GM19193 (cell line): Measurements from ENCODE around the gene ENTPD6.

Experiments used
- POLR2A ChIP-seq: IDR thresholded peaks from 4 replicates; pipeline ENCODE4 v1.6.1; 2011; ENCODE audit not compliant: insufficient read depth, insufficient read length; ENCODE audit errors: extremely low read depth

ENTPD6 gene

DNA sequence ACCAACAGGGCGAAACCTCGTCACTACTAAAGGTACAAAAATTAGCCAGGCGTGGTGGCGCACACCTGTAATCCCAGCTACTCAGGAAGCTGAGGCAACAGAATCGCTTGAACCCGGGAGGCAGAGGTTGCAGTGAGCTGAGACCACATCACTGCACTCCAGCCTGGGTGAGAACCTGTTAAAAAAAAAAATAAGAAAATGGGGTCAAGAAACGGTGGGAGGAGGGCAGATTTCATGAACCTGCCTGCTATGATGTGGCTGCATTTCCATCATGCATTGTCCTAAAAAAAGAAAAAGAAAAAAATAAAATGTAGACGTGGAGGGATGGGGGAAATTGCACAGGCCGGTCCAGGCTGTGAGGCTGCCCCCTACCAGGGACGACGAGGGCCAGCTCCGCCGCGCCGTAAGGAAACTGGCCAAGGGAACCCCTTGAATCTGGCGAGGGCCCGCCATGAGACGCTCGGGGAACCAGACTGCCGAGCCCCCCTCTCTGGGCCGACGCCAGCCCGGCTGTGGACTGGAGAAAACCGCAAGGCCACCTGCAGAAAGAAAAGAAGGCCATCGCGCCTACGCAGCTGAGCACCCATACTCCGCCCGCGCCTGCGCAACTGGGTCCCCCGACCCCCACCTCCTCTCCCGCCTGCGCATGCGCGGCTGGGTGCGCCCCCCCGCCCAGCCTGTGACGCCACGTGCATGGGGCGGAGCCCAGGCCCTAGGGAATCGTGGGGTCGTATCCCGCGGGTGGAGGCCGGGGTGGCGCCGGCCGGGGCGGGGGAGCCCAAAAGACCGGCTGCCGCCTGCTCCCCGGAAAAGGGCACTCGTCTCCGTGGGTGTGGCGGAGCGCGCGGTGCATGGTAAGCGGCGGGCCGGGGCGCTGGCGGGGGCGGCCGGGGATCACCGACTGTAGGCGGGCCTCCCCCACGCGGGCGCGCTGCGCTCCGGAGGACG, at the start of gene ENTPD6:
ENTPD6 (plus strand) TSS at position 699 of the 948 bp plus-strand sequence. CDS start 10,825 bp downstream, outside the sequence.
- peak; percentile 65 for TF ChIP-seq POLR2A

- TF ChIP-seq POLR2A, result no peak
These were observed 48.5 kb upstream of the ENTPD6 start for GRCh38 chr20:25146976-25147375.

DNA sequence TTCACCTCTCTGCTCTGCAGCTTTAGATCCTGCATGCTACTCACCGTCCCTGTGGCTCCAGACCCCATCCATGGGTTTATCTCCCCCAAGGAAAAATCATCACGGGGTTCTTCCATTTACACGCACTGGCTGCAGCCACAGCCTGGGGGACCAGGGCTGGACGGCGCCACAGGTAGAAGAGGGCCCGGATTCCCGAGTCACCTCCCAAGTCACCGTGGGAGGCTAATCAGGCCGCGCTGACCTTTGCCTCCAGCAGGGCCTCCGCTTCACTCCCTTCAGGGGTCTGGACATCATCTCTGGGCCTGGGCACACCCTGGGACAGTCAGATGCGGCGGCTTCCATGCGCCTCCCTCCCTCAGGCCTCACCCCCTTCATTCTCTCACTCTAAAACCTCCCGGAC, 47.8 kb upstream of the ENTPD6 start:
- no peak for TF ChIP-seq POLR2A

DNA sequence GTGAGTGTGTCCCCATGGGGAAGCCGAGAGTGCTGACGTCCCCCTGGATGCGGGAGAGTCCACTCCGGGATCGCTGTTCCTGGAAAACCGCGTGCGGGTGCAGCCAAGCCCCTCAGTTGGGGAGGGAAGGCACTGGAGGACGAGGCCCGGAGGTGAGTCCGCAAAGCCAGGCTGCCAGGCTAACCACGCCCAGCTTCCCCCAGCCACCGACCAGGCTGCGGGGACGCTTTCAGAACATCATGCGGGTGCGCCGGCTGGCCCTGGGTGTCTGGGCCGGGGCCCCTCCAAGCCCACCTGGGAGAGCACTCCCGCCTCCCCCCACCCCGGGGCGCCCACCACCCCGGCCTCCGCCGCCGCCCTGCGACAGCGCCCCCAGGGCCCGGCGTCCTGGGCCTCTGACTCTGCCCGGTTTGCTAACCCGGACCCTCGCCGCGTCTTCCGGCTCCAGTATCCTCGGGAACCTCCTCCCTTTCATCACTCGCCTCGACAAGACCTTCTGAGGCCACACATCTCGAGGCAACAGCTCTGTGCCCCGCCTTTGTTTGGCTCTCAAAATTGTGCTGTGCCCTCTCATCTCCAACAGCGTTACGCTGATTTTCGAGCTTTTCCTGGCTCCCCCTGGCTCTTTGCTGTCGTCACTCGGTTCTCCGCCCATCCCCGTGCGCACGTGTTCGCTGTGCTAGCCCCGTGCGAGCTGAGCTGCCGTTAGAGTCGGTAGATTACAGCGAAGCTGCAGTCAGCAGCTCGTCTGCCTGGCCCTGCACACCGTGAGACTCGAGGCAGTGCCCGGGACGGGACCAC, 47.1 kb upstream of the ENTPD6 start:
- TF ChIP-seq POLR2A, result no peak

DNA sequence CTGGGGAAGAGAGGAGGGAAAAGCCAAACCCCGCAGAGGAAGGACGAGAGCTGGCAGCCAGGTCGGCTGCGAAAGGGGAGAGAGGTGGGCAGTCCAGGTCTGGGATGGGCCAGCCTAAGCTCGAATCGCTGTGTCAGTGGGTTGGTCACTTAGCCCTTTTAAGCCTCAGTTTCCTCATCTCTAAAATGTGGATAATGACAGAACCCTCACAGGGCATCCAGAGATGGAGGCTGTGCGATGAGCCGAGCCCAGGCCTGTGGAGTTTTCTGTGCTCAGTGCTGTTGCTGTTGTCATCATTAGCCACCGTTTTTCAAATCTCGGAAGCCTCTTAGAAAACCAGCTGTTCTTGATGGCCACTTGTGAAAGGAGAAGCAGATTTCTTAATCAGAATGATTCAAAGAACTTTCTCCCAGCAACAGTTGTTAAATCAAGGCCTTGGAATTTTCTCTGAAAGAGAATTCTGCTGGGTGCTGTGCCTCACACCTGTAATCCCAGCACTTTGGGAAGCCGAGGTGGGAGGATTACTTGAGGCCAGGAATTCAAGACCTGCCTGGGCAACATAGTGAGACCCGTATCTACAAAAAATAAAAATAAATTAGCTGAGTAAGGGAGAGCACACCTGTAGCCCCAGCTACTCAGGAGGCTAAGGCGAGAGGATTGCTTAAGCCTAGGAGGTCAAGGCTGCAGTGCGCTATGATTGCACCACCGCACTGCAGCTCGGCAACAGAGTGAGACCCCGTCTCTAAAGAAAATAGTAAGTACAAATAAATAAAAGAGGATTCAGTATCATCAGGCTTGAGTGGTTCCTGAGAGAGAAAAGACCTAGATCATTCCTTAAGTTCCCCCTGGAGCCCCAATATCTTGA, 46.3 kb upstream of the ENTPD6 start:
- TF ChIP-seq POLR2A, result no peak

DNA sequence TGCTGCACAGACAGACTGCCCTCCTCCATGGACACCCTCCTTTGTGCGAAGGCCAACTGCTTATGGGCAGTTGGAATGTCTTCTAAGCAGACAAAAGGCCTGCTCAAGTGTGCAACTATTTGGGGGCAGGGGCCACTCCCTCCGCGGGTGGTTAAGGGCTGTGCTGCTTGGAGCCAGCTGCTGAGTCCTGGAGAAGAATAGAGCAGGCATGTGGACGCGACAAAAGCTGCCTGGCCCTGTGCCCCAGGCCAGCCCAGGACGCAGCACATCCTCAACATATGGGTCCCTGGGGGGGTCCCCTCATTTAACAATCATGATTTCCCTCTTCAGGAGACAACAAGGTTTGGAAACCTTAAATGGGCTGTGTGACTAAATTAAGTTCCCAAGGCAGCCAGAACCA, 45.5 kb upstream of the ENTPD6 start:
- no peak for TF ChIP-seq POLR2A

- TF ChIP-seq POLR2A, result no peak
These were observed 37.5 kb upstream of the ENTPD6 start for GRCh38 chr20:25158043-25158442.

- TF ChIP-seq POLR2A, result no peak
These were observed 35.0 kb upstream of the ENTPD6 start for GRCh38 chr20:25160467-25160866.

DNA sequence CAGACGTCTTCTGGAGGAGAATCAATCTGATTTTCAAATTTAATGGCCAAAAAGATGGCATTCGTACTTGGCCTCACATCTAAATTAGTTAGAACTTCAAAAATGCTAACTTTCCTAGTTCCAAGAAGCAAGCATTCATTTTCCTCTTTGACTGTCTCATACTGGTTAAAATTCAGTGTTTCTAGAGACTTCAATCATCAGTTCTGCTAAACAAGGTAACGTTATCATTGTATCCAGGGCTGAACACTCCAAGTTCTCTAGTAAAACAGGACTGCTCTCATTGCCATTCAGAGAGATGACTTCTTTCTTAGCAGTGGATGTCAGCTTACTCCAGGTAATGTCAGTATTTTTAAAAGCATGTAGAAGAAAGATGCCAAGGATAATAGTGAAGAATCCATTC, 34.6 kb upstream of the ENTPD6 start:
- no peak for TF ChIP-seq POLR2A

DNA sequence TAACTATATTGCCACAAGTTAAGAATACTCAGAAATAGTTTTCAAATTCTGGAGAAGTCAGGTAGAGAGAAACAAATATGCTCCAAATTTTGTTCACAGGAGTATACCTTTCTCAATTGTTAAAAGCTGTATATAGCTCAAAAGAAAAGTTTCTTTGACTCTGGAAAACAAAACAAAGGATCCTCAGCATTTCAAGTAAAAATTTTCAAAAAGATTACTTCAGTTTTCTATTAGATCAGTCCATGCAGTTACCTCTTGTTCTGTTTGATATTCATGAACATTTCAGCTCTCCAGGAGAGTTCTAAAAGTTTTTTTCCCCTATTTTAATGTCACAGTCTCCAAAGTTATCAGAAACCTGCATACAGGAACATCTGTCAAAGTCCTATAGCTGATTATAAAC, 30.4 kb upstream of the ENTPD6 start:
- no peak for TF ChIP-seq POLR2A

DNA sequence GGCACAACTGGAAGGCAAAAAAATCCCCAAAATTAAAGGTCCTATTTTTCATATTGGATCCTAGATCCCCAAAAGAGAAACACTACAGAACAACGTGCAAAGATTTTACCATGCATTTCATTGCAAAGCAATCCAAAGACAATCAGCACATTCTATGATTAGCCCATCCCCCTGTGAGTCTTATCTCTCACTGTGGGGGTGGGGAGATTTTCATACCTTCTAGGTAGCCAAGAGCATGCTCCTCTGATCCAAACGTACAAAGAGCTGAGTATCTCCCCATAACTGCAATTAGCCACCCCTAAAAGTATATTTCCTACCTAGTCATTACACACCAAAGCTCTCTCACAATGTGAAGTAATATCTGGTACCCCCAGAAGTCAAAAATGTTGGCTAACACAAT, 22.2 kb upstream of the ENTPD6 start:
- no peak for TF ChIP-seq POLR2A

- TF ChIP-seq POLR2A, result no peak
These were observed 21.6 kb upstream of the ENTPD6 start for GRCh38 chr20:25173886-25174308.

DNA sequence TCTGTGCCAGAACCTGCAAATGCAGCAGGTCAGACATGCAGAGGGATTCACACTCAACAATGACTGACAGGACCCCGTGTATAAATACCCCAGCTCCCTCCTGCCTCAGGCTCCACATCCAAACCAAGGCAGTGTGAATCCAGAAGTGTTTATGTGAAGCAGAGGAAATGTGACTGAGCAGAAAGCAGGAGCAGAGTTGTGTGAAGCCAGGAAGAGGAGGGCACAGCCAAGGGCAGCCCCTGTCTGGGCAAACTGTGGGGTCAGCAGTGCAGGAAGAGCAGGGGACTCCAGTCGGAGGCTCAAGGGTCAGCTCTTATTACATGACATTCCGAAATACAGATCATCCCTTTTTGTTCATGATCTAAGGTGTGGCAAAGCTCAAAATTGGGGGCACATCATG, 19.3 kb upstream of the ENTPD6 start:
- no peak for TF ChIP-seq POLR2A

DNA sequence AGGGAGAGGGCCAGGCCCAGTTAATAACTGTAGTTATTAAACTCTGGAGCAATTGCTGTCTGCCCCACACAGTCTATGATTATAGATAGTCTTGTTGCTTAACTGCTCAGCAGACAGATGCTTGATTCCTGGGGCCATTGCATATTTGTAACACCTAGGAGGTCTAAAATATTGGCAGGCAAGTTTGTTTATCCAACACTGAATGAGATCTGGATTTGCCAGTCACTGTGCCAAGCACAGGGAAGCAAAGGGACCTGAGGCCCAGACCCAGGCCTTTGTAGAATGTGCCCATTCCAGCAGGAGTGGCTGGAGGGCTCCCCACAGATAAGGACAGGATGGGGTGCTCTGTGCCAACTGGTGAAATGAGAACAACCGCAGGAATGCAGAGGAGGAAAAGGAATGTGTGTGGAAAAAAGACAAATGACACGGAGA, 17.6 kb upstream of the ENTPD6 start:
- TF ChIP-seq POLR2A, result no peak

DNA sequence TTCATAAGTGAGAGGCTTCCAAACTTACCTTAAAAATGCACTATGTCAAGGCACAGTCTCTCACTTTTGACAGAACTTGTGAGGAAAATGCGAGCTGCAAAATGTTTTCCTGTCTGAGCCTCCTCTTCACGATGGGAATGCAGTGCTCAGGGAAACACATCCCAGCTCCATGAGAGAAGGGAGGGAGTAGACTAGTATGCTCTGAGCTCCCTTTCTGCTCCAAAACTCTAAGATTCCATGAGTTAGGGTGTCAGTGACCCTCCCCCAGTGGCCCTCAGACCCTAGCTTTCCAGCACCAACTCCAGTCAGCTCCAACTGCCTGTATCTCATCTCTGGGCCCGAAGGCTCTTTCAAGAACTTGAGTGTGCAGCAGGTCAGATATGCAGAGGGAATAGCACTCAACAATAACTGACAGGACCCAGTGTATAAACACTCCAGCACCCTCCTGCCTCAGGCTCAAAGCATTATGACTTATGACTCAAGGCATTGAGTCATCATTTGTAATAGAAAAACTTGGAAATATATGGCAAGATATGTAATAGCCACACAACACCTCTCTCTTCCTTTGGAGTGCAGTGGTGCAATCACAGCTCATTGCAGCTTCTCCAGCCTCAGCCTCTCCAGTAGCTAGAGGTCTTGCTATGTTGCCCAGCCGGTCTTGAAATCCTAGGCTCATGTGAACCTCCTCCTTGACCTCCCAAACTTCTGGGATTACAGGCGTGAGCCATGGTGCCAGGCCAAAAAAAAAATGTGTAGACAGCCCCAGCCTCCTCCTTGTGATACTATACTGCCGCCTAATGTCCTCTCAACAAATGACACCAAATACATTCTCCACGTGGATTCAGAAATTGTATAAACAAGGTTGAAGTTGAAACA, 16.7 kb upstream of the ENTPD6 start:
- no peak for TF ChIP-seq POLR2A
